Measurements from ENCODE around the gene HCN2. TPM values are rescaled to one million over a fixed set of nuclear protein-coding genes. Genes with fewer than 3 reads are reported as not detected.

Gene HCN2
- total and polyA plus RNA-seq, 2 of the 13 experiments (the other 11 are each of a cell fraction or from before 2014, with no cell fraction given) = 0.01 TPM; not detected in 1

DNA sequence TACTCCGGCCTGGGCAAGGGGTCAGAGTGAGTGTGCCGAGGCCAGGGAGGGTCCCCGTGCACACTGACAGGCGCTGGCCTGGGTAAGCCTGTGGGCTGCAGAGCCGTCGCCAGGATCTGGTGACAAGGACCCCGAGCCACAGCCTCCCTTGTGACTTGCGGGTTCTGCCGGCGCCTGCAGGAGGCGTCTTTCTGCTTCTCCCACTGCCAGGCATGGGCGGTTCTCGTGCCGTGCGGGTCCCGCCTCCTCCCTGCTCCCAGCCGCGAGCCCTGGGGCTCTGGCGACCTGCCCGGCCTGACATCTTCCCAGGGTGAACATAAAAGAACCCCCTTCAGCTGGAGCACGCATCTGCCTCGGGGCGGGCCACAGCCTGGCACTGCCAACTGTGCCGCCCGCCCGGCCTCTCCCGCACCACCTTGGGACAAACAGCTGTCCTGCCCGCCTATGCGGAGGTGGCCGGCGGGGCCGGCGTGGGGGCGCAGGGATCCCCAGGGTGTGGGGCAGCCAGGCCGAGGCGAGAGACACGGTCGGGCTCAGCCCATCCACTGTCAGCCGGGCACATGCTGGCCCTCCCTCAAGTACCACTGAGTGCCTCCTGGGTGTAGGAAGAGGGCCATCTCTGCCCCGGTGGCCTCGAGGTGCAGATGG, 1.5 kb upstream of the HCN2 start (continued):
- TF ChIP-seq, protein P1, sequence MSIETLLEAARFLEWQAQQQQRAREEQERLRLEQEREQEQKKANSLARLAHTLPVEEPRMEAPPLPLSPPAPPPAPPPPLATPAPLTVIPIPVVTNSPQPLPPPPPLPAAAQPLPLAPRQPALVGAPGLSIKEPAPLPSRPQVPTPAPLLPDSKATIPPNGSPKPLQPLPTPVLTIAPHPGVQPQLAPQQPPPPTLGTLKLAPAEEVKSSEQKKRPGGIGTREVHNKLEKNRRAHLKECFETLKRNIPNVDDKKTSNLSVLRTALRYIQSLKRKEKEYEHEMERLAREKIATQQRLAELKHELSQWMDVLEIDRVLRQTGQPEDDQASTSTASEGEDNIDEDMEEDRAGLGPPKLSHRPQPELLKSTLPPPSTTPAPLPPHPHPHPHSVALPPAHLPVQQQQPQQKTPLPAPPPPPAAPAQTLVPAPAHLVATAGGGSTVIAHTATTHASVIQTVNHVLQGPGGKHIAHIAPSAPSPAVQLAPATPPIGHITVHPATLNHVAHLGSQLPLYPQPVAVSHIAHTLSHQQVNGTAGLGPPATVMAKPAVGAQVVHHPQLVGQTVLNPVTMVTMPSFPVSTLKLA (IDR thresholded peaks at IDR 0.05) = no peak
- no peak for TF ChIP-seq ZNF790 (CRISPR knock-in tag; IDR thresholded peaks at IDR 0.05; ENCODE audit: borderline replicate concordance)
- no peak for TF ChIP-seq MAFF (IDR thresholded peaks at IDR 0.05; ENCODE audit: low read depth, low read length)
- no peak for TF ChIP-seq ZNF761 (CRISPR knock-in tag; conservative IDR thresholded peaks at IDR 0.05)
- TF ChIP-seq, protein P2, sequence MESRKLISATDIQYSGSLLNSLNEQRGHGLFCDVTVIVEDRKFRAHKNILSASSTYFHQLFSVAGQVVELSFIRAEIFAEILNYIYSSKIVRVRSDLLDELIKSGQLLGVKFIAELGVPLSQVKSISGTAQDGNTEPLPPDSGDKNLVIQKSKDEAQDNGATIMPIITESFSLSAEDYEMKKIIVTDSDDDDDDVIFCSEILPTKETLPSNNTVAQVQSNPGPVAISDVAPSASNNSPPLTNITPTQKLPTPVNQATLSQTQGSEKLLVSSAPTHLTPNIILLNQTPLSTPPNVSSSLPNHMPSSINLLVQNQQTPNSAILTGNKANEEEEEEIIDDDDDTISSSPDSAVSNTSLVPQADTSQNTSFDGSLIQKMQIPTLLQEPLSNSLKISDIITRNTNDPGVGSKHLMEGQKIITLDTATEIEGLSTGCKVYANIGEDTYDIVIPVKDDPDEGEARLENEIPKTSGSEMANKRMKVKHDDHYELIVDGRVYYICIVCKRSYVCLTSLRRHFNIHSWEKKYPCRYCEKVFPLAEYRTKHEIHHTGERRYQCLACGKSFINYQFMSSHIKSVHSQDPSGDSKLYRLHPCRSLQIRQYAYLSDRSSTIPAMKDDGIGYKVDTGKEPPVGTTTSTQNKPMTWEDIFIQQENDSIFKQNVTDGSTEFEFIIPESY (CRISPR knock-in tag; IDR thresholded peaks at IDR 0.05) = peak; percentile 7; the same call in 1 of the 2 replicates
- no peak for TF ChIP-seq TERF1 (CRISPR knock-in tag; IDR thresholded peaks at IDR 0.05)
- TF ChIP-seq PLSCR1 (CRISPR knock-in tag; IDR thresholded peaks at IDR 0.05; ENCODE audit: borderline replicate concordance) = no peak
- no peak for TF ChIP-seq ZNF235 (CRISPR knock-in tag; IDR thresholded peaks at IDR 0.05; ENCODE audit: borderline replicate concordance)
- 0 out of 2 replicates have a peak, but pooled peaks have one; percentile 14 for TF ChIP-seq PPARG (CRISPR knock-in tag; conservative IDR thresholded peaks at IDR 0.05)
- TF ChIP-seq KDM2A (CRISPR knock-in tag; IDR thresholded peaks at IDR 0.05; ENCODE audit: borderline replicate concordance, low read depth) = peak; percentile 63
- TF ChIP-seq ZGPAT (CRISPR knock-in tag; IDR thresholded peaks at IDR 0.05) = peak; percentile 37; the same call in 1 of the 2 replicates

Data from HepG2 (cell line).